Upper lobe of right lung (tissue), 1 donor: ENCODE results near the gene COX20. TPM values are rescaled to one million over a fixed set of nuclear protein-coding genes. Genes with fewer than 3 reads are reported as not detected.

Source experiments
- ATAC-seq: fragments of 200-7000 bp; cut with Tn5 transposase; one replicate; pipeline ENCODE4 v1.9.1; 2020; ENCODE audit warnings: mild to moderate bottlenecking, moderate library complexity
- DNase-seq: peaks from one replicate; pipeline ENCODE4 v3.0.0-alpha.2; 2020
- H3K27ac ChIP-seq: fragments of 200-600 bp; one replicate; pipeline ENCODE4 v1.8.0; 2022
- H3K27me3 ChIP-seq: fragments of 200-600 bp; one replicate; pipeline ENCODE4 v1.8.0; 2022; ENCODE audit warnings: mild to moderate bottlenecking
- H3K36me3 ChIP-seq: fragments of 200-600 bp; one replicate; pipeline ENCODE4 v1.8.0; 2022
- H3K4me1 ChIP-seq: fragments of 200-600 bp; one replicate; pipeline ENCODE4 v1.8.0; 2022
- H3K4me3 ChIP-seq: fragments of 200-600 bp; one replicate; pipeline ENCODE4 v1.8.0; 2022; ENCODE audit warnings: mild to moderate bottlenecking
- H3K9me3 ChIP-seq: fragments of 200-600 bp; one replicate; pipeline ENCODE4 v1.8.0; 2022
- CTCF ChIP-seq: fragments of 200-600 bp; IDR thresholded peaks from one replicate; pipeline ENCODE4 v1.8.0; 2022; ENCODE audit warnings: antibody characterized with exemption
- intact Hi-C: fragments of 100-400 bp; cut with DNase I; formaldehyde crosslinking; loops from one replicate; pipeline ENCODE4 v1.11.0; 2022
- total RNA-seq: library from RNA; stranded (reverse); fragmentation: NEBNext Ultra II Directional; extraction: Animal tissue kit (Norgen Biotek cat#: 25700); gene quantifications from one replicate; pipeline ENCODE4 v1.2.1, GENCODE V29; 2021
- donor health status: DM: no; HTN: yes; CAD: no; lungs with severe emphysema.

Gene COX20
- total RNA-seq, 1 donor from 2014 or later, result 25.0 TPM

GRCh38 chr1:244802041-244802440 lies 33.4 kb upstream of the COX20 start:
- H3K27ac ChIP-seq, result no peak overlapping the region
- peak; percentile 39 for ATAC-seq
- no peaks in the 10 kb centered on the region for H3K4me1 ChIP-seq
- H3K27me3 ChIP-seq, result no peaks in the 10 kb centered on the region
- H3K36me3 ChIP-seq, result no peaks in the 10 kb centered on the region
- no peak for TF ChIP-seq CTCF
- DNase-seq, result no peak
- H3K9me3 ChIP-seq, result no peaks in the 10 kb centered on the region
- intact Hi-C loops, result no loop called here
- no peak overlapping the region for H3K4me3 ChIP-seq

- Histone ChIP-seq H3K27me3 (no peaks in the 10 kb centered on the region), H3K4me1 (no peaks in the 10 kb centered on the region), H3K9me3 (no peaks in the 10 kb centered on the region), H3K4me3 (no peak overlapping the region), H3K27ac (no peak overlapping the region), H3K36me3 (no peaks in the 10 kb centered on the region)
- TF ChIP-seq CTCF, result no peak
- intact Hi-C loops, result no loop called here
- DNase-seq (peak; percentile 53), ATAC-seq (no peak)
Observed at GRCh38 chr1:244802556-244803239, 32.8 kb upstream of the COX20 start.

GRCh38 chr1:244804841-244805240 lies 30.6 kb upstream of the COX20 start:
- intact Hi-C loops, result no loop called here

GRCh38 chr1:244807138-244807537 lies 28.3 kb upstream of the COX20 start:
- no peaks in the 10 kb centered on the region for H3K9me3 ChIP-seq
- no peaks in the 10 kb centered on the region for H3K4me1 ChIP-seq
- intact Hi-C loops, result no loop called here
- ATAC-seq, result no peak
- no peak overlapping the region for H3K27ac ChIP-seq
- no peak for DNase-seq
- no peaks in the 10 kb centered on the region for H3K27me3 ChIP-seq
- no peak overlapping the region for H3K4me3 ChIP-seq
- no peak for TF ChIP-seq CTCF
- H3K36me3 ChIP-seq, result no peaks in the 10 kb centered on the region

More at GRCh38 chr1:244804841-244805240, 30.6 kb upstream of the COX20 start:
- Histone ChIP-seq H3K9me3 (no peaks in the 10 kb centered on the region), H3K27ac (no peak overlapping the region), H3K27me3 (no peaks in the 10 kb centered on the region), H3K4me1 (no peaks in the 10 kb centered on the region), H3K36me3 (no peaks in the 10 kb centered on the region), H3K4me3 (no peak overlapping the region)
- no peak for TF ChIP-seq CTCF
- ATAC-seq, result no peak
- no peak for DNase-seq

DNA sequence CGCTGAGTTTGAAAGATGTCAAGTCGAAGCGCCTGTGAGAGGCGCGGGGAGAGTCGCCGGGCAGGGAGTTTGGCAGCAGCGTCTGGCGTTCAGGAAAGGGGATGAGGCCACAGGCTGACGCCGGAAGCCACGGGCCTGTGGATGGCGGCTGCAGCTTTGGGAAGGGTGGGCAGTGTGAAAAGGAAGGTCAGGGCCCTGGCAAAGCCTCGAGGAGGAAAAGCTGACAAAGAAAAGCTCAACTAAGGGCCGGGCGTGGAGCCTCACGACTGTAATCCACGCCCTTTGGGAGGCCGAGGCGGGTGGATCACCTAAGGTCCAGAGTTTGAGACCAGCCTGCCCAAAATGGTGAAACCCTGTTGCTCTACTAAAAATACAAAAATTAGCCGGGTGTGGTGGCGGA lies 25.2 kb upstream of the COX20 start:
- intact Hi-C loops, result no loop called here
- Histone ChIP-seq H3K36me3 (no peaks in the 10 kb centered on the region), H3K27ac (no peak overlapping the region), H3K27me3 (no peaks in the 10 kb centered on the region), H3K9me3 (no peaks in the 10 kb centered on the region), H3K4me1 (no peaks in the 10 kb centered on the region), H3K4me3 (no peak overlapping the region)
- ATAC-seq, result no peak
- no peak for TF ChIP-seq CTCF
- DNase-seq, result no peak

DNA sequence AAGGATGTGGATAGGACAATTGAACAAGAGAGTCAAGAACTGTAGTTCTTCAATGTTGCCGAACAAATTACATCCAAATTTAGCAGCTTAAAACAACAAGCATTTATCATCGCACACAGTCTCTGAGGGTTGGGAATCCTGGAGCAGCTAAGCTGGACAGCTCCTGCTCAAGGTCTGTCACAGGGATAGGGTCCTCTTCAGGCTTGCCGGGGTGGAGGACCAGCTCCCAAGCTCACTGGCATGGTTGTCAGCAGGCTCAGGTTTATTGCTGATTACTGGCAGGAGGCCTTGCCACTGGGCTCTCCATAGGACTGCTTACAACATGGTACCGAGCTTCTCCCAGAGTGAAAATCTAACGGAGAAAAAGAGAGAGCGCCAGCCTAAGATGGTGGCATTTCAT lies 22.1 kb upstream of the COX20 start:
- DNase-seq (no peak), ATAC-seq (no peak)
- no peak overlapping the region for H3K27ac ChIP-seq
- no peaks in the 10 kb centered on the region for H3K27me3 ChIP-seq
- no peak for TF ChIP-seq CTCF
- H3K36me3 ChIP-seq, result no peaks in the 10 kb centered on the region
- intact Hi-C loops, result no loop called here
- no peaks in the 10 kb centered on the region for H3K4me1 ChIP-seq
- H3K9me3 ChIP-seq, result no peaks in the 10 kb centered on the region
- H3K4me3 ChIP-seq, result no peak overlapping the region
